Activated naive CD8-positive, alpha-beta T cell treated with anti-CD3 and anti-CD28 coated beads, Interleukin-2, amount 10 ng/mL, durations not matched to agents 7 days and 5 days (primary cell): ENCODE results near the gene OR5P2. TPM values are rescaled to one million over a fixed set of nuclear protein-coding genes. Genes with fewer than 3 reads are reported as not detected.
"Not testable (repeated sequence)": the region's sequence is repeated elsewhere in the genome, so short reads cannot be mapped to it uniquely, and the experiment has no call there.

Source experiments
- ATAC-seq: fragments of 150-1000 bp; cut with Tn5 transposase; one replicate; pipeline ENCODE4 v1.10.0; 2021; ENCODE audit warnings: low read depth, moderate library complexity
- POLR2A ChIA-PET: fragments of 350-600 bp; sonication (Branson Sonifier 250); formaldehyde crosslinking; loops from one replicate; lab custom pipeline; 2021; ENCODE audit warnings: antibody characterized with exemption; lab: Charles Lee
- DNase-seq: peaks from one replicate; pipeline ENCODE4 v3.0.0; 2021
- H3K27ac Mint-ChIP-seq: one replicate; pipeline ENCODE4 v1.8.0; 2022; ENCODE audit warnings: mild to moderate bottlenecking, mixed read lengths
- H3K27me3 Mint-ChIP-seq: one replicate; pipeline ENCODE4 v1.8.0; 2022; ENCODE audit warnings: mild to moderate bottlenecking, moderate library complexity, mixed read lengths
- H3K36me3 Mint-ChIP-seq: one replicate; pipeline ENCODE4 v1.8.0; 2021; ENCODE audit warnings: mild to moderate bottlenecking, mixed read lengths
- H3K4me1 Mint-ChIP-seq: one replicate; pipeline ENCODE4 v1.8.0; 2021; ENCODE audit warnings: mixed read lengths
- H3K4me3 Mint-ChIP-seq: one replicate; pipeline ENCODE4 v1.8.0; 2022; ENCODE audit warnings: mild to moderate bottlenecking, moderate library complexity, mixed read lengths
- H3K9me3 Mint-ChIP-seq: one replicate; pipeline ENCODE4 v1.8.0; 2021; ENCODE audit warnings: mixed read lengths
- total RNA-seq, 2 experiments: library from RNA; stranded (reverse); gene quantifications; one replicate each; pipeline ENCODE4 v1.2.3, GENCODE V29; 2021

OR5P2 gene
- total RNA-seq, 2 experiments from 2014 or later = not detected

GRCh38 chr11:7764301-7764700 is 32.4 kb downstream of the OR5P2 start:
- ATAC-seq, H3K4me3 Mint-ChIP-seq, H3K27me3 Mint-ChIP-seq, H3K4me1 Mint-ChIP-seq, POLR2A ChIA-PET, DNase-seq, H3K9me3 Mint-ChIP-seq, H3K36me3 Mint-ChIP-seq, H3K27ac Mint-ChIP-seq: not testable (repeated sequence)

GRCh38 chr11:7759010-7759409 is 37.7 kb downstream of the OR5P2 start:
- no peaks in the 10 kb centered on the region for H3K9me3 Mint-ChIP-seq
- H3K27ac Mint-ChIP-seq = no peak overlapping the region
- H3K27me3 Mint-ChIP-seq = no peaks in the 10 kb centered on the region
- DNase-seq = no peak
- peaks cover 1% of the 10 kb centered on the region for H3K4me1 Mint-ChIP-seq
- H3K4me3 Mint-ChIP-seq = no peak overlapping the region
- POLR2A ChIA-PET = no interaction called here
- no peaks in the 10 kb centered on the region for H3K36me3 Mint-ChIP-seq
- ATAC-seq = no peak

DNA sequence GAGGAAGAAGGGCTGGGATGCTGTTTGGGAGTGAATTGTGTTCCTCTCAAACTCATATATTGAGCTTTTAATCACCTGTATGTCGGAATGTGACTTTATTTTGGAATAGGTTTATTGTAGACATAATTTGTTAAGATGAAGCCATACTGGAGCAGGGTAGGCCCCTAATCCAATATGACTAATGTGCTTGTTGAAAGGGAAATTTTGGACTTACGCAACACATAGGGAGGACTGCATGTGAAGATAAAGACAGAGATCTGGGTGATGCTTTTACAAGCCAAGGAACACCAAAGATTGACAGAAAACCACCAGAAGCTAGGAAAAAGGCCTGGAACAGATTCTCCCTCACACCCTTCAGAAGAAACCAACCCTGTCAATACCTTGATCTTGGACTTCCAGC is 47.3 kb downstream of the OR5P2 start:
- Mint-ChIP-seq H3K27ac (no peak overlapping the region), H3K4me3 (no peak overlapping the region), H3K36me3 (no peaks in the 10 kb centered on the region), H3K4me1 (peaks cover 1% of the 10 kb centered on the region), H3K9me3 (no peaks in the 10 kb centered on the region), H3K27me3 (no peaks in the 10 kb centered on the region)
- POLR2A ChIA-PET = no interaction called here
- DNase-seq (no peak), ATAC-seq (no peak)

Other genes with a start within 250 kb of the OR5P2 start
- gene CYB5R2, start 123.4 kb downstream of the OR5P2 start, total RNA-seq = 1 to 10 TPM; 1.4 to 1.6 TPM
- gene OVCH2, start 90.5 kb downstream of the OR5P2 start, total RNA-seq = not detected
- not detected for gene OR5P3, start 33.9 kb upstream of the OR5P2 start, total RNA-seq
- not detected for gene OR10A6, start 134.3 kb upstream of the OR5P2 start, total RNA-seq
- not detected for gene OR10A3, start 144.8 kb upstream of the OR5P2 start, total RNA-seq
- gene NLRP10, start 168.5 kb upstream of the OR5P2 start, total RNA-seq = not detected
- gene EIF3F, start 190.4 kb upstream of the OR5P2 start, total RNA-seq = 100 to 1,000 TPM; 226 to 233 TPM